ENCODE data around the gene TLR1. TPM values are rescaled to one million over a fixed set of nuclear protein-coding genes. Genes with fewer than 3 reads are reported as not detected.

The TLR1 gene
- total RNA-seq, 3 donors from 2014 or later = 13.1 to 39.7 (median 18.7) TPM

DNA sequence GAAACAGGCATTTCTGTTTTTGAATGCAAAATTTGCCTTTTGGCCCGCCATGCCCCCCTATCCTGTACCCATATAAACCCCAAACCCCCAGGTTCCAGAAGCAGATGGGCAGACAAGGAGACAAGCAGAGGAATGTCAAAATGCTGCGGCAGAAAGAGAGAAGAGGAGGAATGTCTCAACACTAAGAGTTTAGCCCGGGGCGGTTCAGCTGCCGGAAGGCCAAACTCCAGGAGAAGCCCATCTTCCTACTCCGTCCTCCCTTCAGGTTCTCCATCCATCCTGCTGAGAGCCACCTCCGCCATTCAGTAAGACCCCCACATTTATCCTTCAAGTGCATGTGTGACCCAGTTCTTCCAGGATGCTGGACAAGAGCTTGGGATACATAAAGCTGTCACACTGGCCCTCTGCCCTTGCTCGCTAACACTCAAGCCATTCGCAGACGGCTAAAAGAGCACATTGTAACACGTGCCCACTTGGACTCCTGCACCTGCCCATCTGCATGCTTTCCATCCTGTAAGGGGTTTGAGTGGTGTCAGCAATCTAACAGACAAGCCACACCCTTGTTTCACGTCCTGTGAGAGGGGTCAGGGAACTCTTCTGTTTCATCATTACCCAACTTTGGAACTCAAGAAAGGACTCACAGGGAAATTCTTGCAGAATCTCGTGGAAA lies 53.1 kb downstream of the TLR1 start:
- no peak overlapping the region for H3K27ac ChIP-seq
- no peaks in the 10 kb centered on the region for H3K27me3 ChIP-seq
- H3K4me1 ChIP-seq = no peaks in the 10 kb centered on the region
- no peaks in the 10 kb centered on the region for H3K36me3 ChIP-seq
- TF ChIP-seq POLR2A (IDR thresholded peaks at IDR 0.05) = no peak
- TF ChIP-seq POLR2AphosphoS5 (IDR thresholded peaks at IDR 0.05) = no peak
- no peak for TF ChIP-seq CTCF (IDR thresholded peaks at IDR 0.05)
- H3K4me3 ChIP-seq = no peak overlapping the region
- intact Hi-C loops (cut with DNase I; ENCODE audit: low total_unique reads) = no loop called here
- no peak for DNase-seq (ENCODE audit: low spot score in 2 of 2)
- peaks cover 0 to 7% of the 10 kb centered on the region in 2 donors for H3K9me3 ChIP-seq

DNA sequence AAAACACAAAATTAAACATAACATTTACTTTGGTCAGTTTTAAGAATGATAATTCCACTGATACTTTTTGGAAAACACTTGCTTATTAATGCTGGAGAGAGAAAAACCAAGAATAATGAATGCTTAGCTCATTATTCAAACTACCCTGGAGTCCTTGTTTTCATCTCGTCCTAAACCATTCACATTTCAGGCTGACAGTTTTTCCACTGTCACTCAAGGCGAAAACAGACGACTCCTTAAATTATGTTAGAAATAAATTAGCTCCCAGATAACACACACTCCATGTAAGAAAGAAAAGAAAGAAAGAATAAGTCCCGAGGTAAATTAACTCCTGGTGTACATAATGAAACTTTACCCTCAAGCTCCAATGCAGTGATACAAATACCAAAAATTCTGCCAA lies 55.3 kb downstream of the TLR1 start:
- TF ChIP-seq CTCF (IDR thresholded peaks at IDR 0.05) (no peak), POLR2AphosphoS5 (IDR thresholded peaks at IDR 0.05) (no peak)
- no peaks in the 10 kb centered on the region for H3K27me3 ChIP-seq
- no peak overlapping the region for H3K27ac ChIP-seq
- intact Hi-C loops (cut with DNase I; ENCODE audit: low total_unique reads) = no loop called here
- DNase-seq (ENCODE audit: low spot score in 2 of 2) = no peak
- H3K4me1 ChIP-seq = no peaks in the 10 kb centered on the region
- no peaks in the 10 kb centered on the region for H3K36me3 ChIP-seq
- H3K9me3 ChIP-seq = peaks cover 0 to 7% of the 10 kb centered on the region in 2 donors
- no peak overlapping the region for H3K4me3 ChIP-seq

DNA sequence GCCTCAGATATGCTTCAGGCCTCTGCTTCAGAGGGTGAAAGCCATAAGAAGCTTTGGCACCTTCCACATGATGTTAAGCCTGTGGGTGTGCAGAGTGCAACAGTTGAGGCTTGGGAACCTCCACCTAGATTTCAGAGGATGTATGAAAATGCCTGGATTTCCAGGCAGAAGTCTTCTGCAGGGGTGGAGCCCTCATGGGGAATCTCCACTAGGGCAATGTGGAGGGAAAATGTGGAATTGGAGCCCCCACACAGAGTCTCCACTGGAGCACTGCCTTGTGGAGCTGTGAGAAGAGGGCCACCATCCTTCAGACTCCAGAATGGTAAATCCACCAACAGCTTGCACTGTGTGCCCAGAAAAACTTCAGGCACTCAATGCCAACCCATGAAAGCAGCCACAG lies 57.0 kb downstream of the TLR1 start:
- no peak overlapping the region for H3K4me3 ChIP-seq
- H3K9me3 ChIP-seq = peaks cover 0 to 7% of the 10 kb centered on the region in 2 donors
- no peaks in the 10 kb centered on the region for H3K4me1 ChIP-seq
- no peaks in the 10 kb centered on the region for H3K36me3 ChIP-seq
- intact Hi-C loops (cut with DNase I; ENCODE audit: low total_unique reads) = no loop called here
- TF ChIP-seq POLR2AphosphoS5 (IDR thresholded peaks at IDR 0.05) (no peak), CTCF (IDR thresholded peaks at IDR 0.05) (no peak), POLR2A (IDR thresholded peaks at IDR 0.05) (no peak)
- no peak for DNase-seq (ENCODE audit: low spot score in 2 of 2)
- no peak overlapping the region for H3K27ac ChIP-seq
- no peaks in the 10 kb centered on the region for H3K27me3 ChIP-seq

Other genes with a start within 250 kb of the TLR1 start
- 10 to 100 TPM; 33.4 to 48.5 (median 36.0) TPM for gene KLF3, start 140.6 kb downstream of the TLR1 start, total RNA-seq
- 1 to 10 TPM in 2 of 3 donors, under 1 TPM in 1; 0.48 to 1.3 (median 1.3) TPM for gene TLR10, start 21.8 kb downstream of the TLR1 start, total RNA-seq
- 1 to 10 TPM; 5.2 to 7.6 (median 5.3) TPM for gene TLR6, start 52.0 kb upstream of the TLR1 start, total RNA-seq
- 100 to 1,000 TPM in 1 of 3 donors, 10 to 100 TPM in 2; 74.6 to 109 (median 85.9) TPM for gene FAM114A1, start 63.0 kb upstream of the TLR1 start, total RNA-seq
- 1 to 10 TPM in 2 of 3 donors, under 1 TPM in 1; 0.32 to 7.5 (median 1.0) TPM for gene TMEM156, start 227.6 kb upstream of the TLR1 start, total RNA-seq

All from breast epithelium (tissue), 4 donors.